SK-N-SH treated with all-trans-retinoic acid at 6 μM for 48 hours (cell line): Measurements from ENCODE around the gene GLRX5.

Source experiments
- RARB ChIP-seq: fragments of 250-450 bp; sonication (Bioruptor Pico); IDR thresholded peaks from 2 replicates; pipeline ENCODE4 v1.8.0; 2021; ENCODE audit warnings: mild to moderate bottlenecking, moderate library complexity
- ZFP30 ChIP-seq: fragments of 450-650 bp; formaldehyde crosslinking; IDR thresholded peaks from 2 replicates; pipeline ENCODE4 v1.5.0; 2022; ENCODE audit warnings: mild to moderate bottlenecking, moderate library complexity
- ZNF565 ChIP-seq: fragments of 450-650 bp; formaldehyde crosslinking; conservative IDR thresholded peaks from 2 replicates; pipeline ENCODE4 v1.5.0; 2020; ENCODE audit warnings: low read depth, mild to moderate bottlenecking, moderate library complexity
- TF ChIP-seq, protein P1 (sequence below): fragments of 250-450 bp; sonication (Bioruptor Pico); IDR thresholded peaks from 2 replicates; pipeline ENCODE4 v1.8.0; 2020; ENCODE audit warnings: mild to moderate bottlenecking, moderate library complexity, borderline replicate concordance

DNA sequence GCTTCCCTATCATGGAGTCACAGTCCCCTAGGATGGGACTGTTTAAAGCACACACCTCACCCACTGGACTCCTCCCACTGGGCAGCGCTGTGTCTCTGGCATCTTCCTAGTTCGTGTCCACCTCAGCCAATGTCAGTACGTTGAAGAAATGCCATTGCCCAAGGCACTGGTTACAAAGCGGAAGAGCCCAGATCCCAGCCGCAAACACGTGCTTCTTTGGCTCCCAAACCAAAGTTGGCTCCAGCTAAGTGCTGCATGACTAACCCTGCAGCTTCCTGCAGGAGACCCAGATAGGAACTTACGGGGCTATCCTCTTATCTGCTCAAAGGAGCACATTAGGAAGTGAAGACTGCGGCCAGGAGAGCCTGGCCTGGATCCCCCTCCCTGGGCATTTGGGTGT, 27.7 kb upstream of the GLRX5 start:
- TF ChIP-seq RARB (CRISPR knock-in tag) (no peak), ZNF565 (CRISPR knock-in tag) (no peak), ZFP30 (CRISPR knock-in tag) (no peak)
- TF ChIP-seq, protein P1, sequence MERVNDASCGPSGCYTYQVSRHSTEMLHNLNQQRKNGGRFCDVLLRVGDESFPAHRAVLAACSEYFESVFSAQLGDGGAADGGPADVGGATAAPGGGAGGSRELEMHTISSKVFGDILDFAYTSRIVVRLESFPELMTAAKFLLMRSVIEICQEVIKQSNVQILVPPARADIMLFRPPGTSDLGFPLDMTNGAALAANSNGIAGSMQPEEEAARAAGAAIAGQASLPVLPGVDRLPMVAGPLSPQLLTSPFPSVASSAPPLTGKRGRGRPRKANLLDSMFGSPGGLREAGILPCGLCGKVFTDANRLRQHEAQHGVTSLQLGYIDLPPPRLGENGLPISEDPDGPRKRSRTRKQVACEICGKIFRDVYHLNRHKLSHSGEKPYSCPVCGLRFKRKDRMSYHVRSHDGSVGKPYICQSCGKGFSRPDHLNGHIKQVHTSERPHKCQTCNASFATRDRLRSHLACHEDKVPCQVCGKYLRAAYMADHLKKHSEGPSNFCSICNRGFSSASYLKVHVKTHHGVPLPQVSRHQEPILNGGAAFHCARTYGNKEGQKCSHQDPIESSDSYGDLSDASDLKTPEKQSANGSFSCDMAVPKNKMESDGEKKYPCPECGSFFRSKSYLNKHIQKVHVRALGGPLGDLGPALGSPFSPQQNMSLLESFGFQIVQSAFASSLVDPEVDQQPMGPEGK: no peak
